ENCODE data around the gene CLHC1.

DNA sequence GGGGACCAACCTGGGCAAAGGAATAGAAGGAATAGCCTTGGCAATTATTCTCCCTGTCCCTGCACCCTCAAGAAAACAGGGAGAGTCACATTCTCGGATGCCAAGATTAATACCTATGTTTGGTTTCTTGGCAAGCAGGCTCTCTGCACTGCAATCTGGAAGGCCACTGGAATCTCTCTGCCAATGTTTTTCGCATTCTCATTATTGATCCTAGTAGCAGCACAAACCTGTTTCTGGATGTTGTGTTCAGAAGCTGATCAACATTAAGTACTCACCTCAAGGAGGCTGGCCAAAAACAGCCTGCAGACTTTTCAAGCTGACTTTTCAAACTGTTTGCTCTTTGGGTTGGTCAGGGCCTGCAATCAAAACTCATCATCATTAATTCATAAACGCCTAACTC, 62.2 kb downstream of the CLHC1 start:
- no peak for TF ChIP-seq EZH2 (IDR thresholded peaks at IDR 0.05; ENCODE audit: insufficient read depth, poor library complexity, severe bottlenecking)
- no peak for TF ChIP-seq EZH2phosphoT487 (IDR thresholded peaks at IDR 0.05; ENCODE audit: insufficient read depth, low read depth)

Data from GM23248 (cell line).